COLO668 (cell line): ENCODE data around the gene BOC.
A peak's percentile ranks its signal among the peaks of the same experiment; 100 is the strongest.

Source experiments
- DNase-seq: peaks from one replicate; lab custom pipeline; 2025; ENCODE audit not compliant: unreplicated experiment; lab: John Stamatoyannopoulos, UW

BOC gene

GRCh38 chr3:113193288-113193687 is 18.1 kb upstream of the BOC start:
- DNase-seq: no peak

GRCh38 chr3:113193719-113194118 is 17.6 kb upstream of the BOC start:
- DNase-seq: no peak

GRCh38 chr3:113194823-113195401 is 16.4 kb upstream of the BOC start:
- no peak for DNase-seq

- DNase-seq: no peak
Measured at GRCh38 chr3:113200351-113200750, 11.0 kb upstream of the BOC start.

- no peak for DNase-seq
Measured at GRCh38 chr3:113200946-113201345, 10.4 kb upstream of the BOC start.

- no peak for DNase-seq
Measured at GRCh38 chr3:113204371-113204770, 7.0 kb upstream of the BOC start.

- DNase-seq: no peak
Measured at GRCh38 chr3:113205481-113205880, 5.9 kb upstream of the BOC start.

GRCh38 chr3:113210604-113211329 is 590 bp upstream of the BOC start:
- DNase-seq: no peak

- DNase-seq: peak; percentile 29
Measured at GRCh38 chr3:113212150-113212843, 940 bp downstream of the BOC start.

GRCh38 chr3:113212844-113213375 is 1.6 kb downstream of the BOC start:
- no peak for DNase-seq

- no peak for DNase-seq
Measured at GRCh38 chr3:113213896-113214587, 2.7 kb downstream of the BOC start.

- no peak for DNase-seq
Measured at GRCh38 chr3:113214917-113215595, 3.7 kb downstream of the BOC start.

- DNase-seq: no peak
Measured at GRCh38 chr3:113216393-113216792, 5.0 kb downstream of the BOC start.

- no peak for DNase-seq
Measured at GRCh38 chr3:113218011-113218680, 6.8 kb downstream of the BOC start.

- no peak for DNase-seq
Measured at GRCh38 chr3:113218681-113219045, 7.3 kb downstream of the BOC start.

GRCh38 chr3:113219605-113220300 is 8.4 kb downstream of the BOC start:
- no peak for DNase-seq

GRCh38 chr3:113220721-113221120 is 9.4 kb downstream of the BOC start:
- DNase-seq: no peak

GRCh38 chr3:113221721-113222257 is 10.4 kb downstream of the BOC start:
- no peak for DNase-seq

GRCh38 chr3:113222451-113223086 is 11.2 kb downstream of the BOC start:
- peak; percentile 67 for DNase-seq
